Left ventricle myocardium inferior (tissue), 1 donor: ENCODE data around the gene SLC2A13. TPM values are rescaled to one million over a fixed set of nuclear protein-coding genes. Genes with fewer than 3 reads are reported as not detected.

Experiments
- DNase-seq: peaks from one replicate; pipeline ENCODE4 v3.0.0-alpha.2; 2020
- H3K27ac ChIP-seq: fragments of 200-600 bp; replicated peaks from 2 replicates; pipeline ENCODE4 v1.8.0; 2021
- H3K27me3 ChIP-seq: fragments of 200-600 bp; 2 replicates; pipeline ENCODE4 v1.8.0; 2021; ENCODE audit warnings: low read depth
- H3K36me3 ChIP-seq: fragments of 200-600 bp; 2 replicates; pipeline ENCODE4 v1.8.0; 2021
- H3K4me1 ChIP-seq: fragments of 200-600 bp; 2 replicates; pipeline ENCODE4 v1.8.0; 2021
- H3K4me3 ChIP-seq: fragments of 200-600 bp; 2 replicates; pipeline ENCODE4 v1.8.0; 2021; ENCODE audit warnings: mild to moderate bottlenecking, moderate library complexity
- H3K9me3 ChIP-seq: fragments of 200-600 bp; replicated peaks from 2 replicates; pipeline ENCODE4 v1.8.0; 2021
- CTCF ChIP-seq: fragments of 200-600 bp; IDR thresholded peaks from 2 replicates; pipeline ENCODE4 v1.8.0; 2021; ENCODE audit warnings: antibody characterized with exemption, mild to moderate bottlenecking, borderline replicate concordance
- intact Hi-C: fragments of 100-400 bp; cut with micrococcal nuclease; formaldehyde crosslinking; loops from one replicate; pipeline ENCODE4 v1.11.0; 2022
- total RNA-seq: library from RNA; stranded (reverse); fragmentation: NEBNext Ultra II Directional; extraction: Animal tissue kit (Norgen Biotek cat#: 25700); gene quantifications from one replicate; pipeline ENCODE4 v1.2.1, GENCODE V29; 2021
- donor health status: DM: no; HTN: yes; CAD: no; lungs with severe emphysema.

Gene SLC2A13
- total RNA-seq, 1 donor from 2014 or later, result 5.5 TPM

GRCh38 chr12:39966256-39966655 is 139.6 kb downstream of the SLC2A13 start:
- TF ChIP-seq CTCF, result no peak
- Histone ChIP-seq H3K27me3 (no peaks in the 10 kb centered on the region), H3K4me3 (no peak overlapping the region), H3K9me3 (no peaks in the 10 kb centered on the region), H3K36me3 (no peaks in the 10 kb centered on the region), H3K27ac (no peak overlapping the region), H3K4me1 (peaks cover 9% of the 10 kb centered on the region)
- intact Hi-C loops, result no loop called here
- no peak for DNase-seq

GRCh38 chr12:39959467-39959866 is 146.4 kb downstream of the SLC2A13 start:
- Histone ChIP-seq H3K27ac (no peak overlapping the region), H3K36me3 (no peaks in the 10 kb centered on the region), H3K9me3 (no peaks in the 10 kb centered on the region), H3K4me1 (no peaks in the 10 kb centered on the region), H3K27me3 (no peaks in the 10 kb centered on the region), H3K4me3 (no peak overlapping the region)
- intact Hi-C loops, result no loop called here
- DNase-seq, result no peak
- TF ChIP-seq CTCF, result no peak

- Histone ChIP-seq H3K27me3 (no peaks in the 10 kb centered on the region), H3K4me1 (no peaks in the 10 kb centered on the region), H3K27ac (no peak overlapping the region), H3K4me3 (no peak overlapping the region), H3K36me3 (no peaks in the 10 kb centered on the region), H3K9me3 (no peaks in the 10 kb centered on the region)
- no peak for DNase-seq
- intact Hi-C loops, result no loop called here
- TF ChIP-seq CTCF, result no peak
Measured at GRCh38 chr12:39959031-39959430, 146.8 kb downstream of the SLC2A13 start.

- Histone ChIP-seq H3K4me1 (no peaks in the 10 kb centered on the region), H3K9me3 (no peaks in the 10 kb centered on the region), H3K27ac (no peak overlapping the region), H3K36me3 (no peaks in the 10 kb centered on the region), H3K4me3 (no peak overlapping the region), H3K27me3 (no peaks in the 10 kb centered on the region)
- DNase-seq, result no peak
- intact Hi-C loops, result no loop called here
- TF ChIP-seq CTCF, result no peak
Measured at GRCh38 chr12:39958377-39958776, 147.5 kb downstream of the SLC2A13 start.

- DNase-seq, result no peak
- Histone ChIP-seq H3K27me3 (no peaks in the 10 kb centered on the region), H3K36me3 (no peaks in the 10 kb centered on the region), H3K4me3 (no peak overlapping the region), H3K4me1 (no peaks in the 10 kb centered on the region), H3K9me3 (no peaks in the 10 kb centered on the region), H3K27ac (no peak overlapping the region)
- intact Hi-C loops, result no loop called here
- TF ChIP-seq CTCF, result no peak
Measured at GRCh38 chr12:39956725-39957124, 149.2 kb downstream of the SLC2A13 start.
